Measurements from ENCODE around the gene COPG2. TPM values are rescaled to one million over a fixed set of nuclear protein-coding genes. Genes with fewer than 3 reads are reported as not detected.

COPG2 gene
- total and polyA plus RNA-seq, 2 donors (not counting 1 experiment from before 2014, with no cell fraction given): 6.1 to 13.4 TPM

GRCh38 chr7:130489140-130489983, 179.2 kb downstream of the COPG2 start:
- H2AFZ ChIP-seq (ENCODE audit: insufficient read depth, low read depth, low read length, poor library complexity, severe bottlenecking): no peak overlapping the region
- H3K4me2 ChIP-seq (replicated peaks; ENCODE audit: low read depth, low read length, poor library complexity, severe bottlenecking): no peak overlapping the region
- Mint-ChIP-seq H3K27me3 (peaks cover 46% of the 10 kb centered on the region), H3K9me3 (ENCODE audit: insufficient read depth) (no peaks in the 10 kb centered on the region), H3K4me3 (no peak overlapping the region), H3K4me1 (peaks cover 39% of the 10 kb centered on the region), H3K27ac (no peak overlapping the region)
- H3K36me3 ChIP-seq (replicated peaks in 1 of 2; ENCODE audit: control extremely low read depth in 1 of 2, control insufficient read depth in 1 of 2, extremely low read depth in 1 of 2, insufficient read depth in 2 of 2, low read length in 1 of 2): no peaks in the 10 kb centered on the region
- 95% methylated on average over 6 of the region's 10 CpGs for WGBS (ENCODE audit: insufficient coverage)
- H3K79me2 ChIP-seq (ENCODE audit: control insufficient read depth, insufficient read depth, low read length): no peaks in the 10 kb centered on the region
- TF ChIP-seq CTCF (IDR thresholded peaks at IDR 0.05) (no peak), EZH2 (IDR thresholded peaks at IDR 0.05; ENCODE audit: borderline replicate concordance, insufficient read depth, low read depth, low read length, poor library complexity, severe bottlenecking) (no peak)
- ATAC-seq (ENCODE audit: low read depth): no peak
- intact Hi-C loops (cut with micrococcal nuclease): loop anchor here (5.0 kb wide), 2 partner anchors 178 to 248 kb away; partner anchors contain the start of gene COPG2
- peaks cover 38 to 40% of the 10 kb centered on the region in 2 donors for H3K4me1 ChIP-seq (ENCODE audit: control insufficient read depth in 2 of 2, insufficient read depth in 2 of 2, low read length in 2 of 2)
- H3K9me3 ChIP-seq (ENCODE audit: control extremely low read depth in 1 of 3, control insufficient read depth in 2 of 3, insufficient read depth in 1 of 3, low read length in 2 of 3): peaks cover 0 to 18% (median 0%) of the 10 kb centered on the region in 3 donors
- no peak overlapping the region for H3K27ac ChIP-seq (ENCODE audit: low read length in 2 of 2)
- no peak overlapping the region for H3K4me3 ChIP-seq (ENCODE audit: control extremely low read depth in 1 of 5, extremely low read depth in 1 of 5, insufficient read depth in 1 of 5, low read depth in 2 of 5, low read length in 4 of 5)
- CTCF ChIA-PET: interaction anchor here (1.6 kb wide), 1 partner anchor 269 kb away, joined by 8 read pairs; no protein-coding TSS in a partner anchor
- no peak for DNase-seq
- no peak overlapping the region for H3K9ac ChIP-seq (ENCODE audit: low read length)
- POLR2A ChIA-PET: no interaction called here
- H3K27me3 ChIP-seq (replicated peaks in 1 of 4; ENCODE audit: control extremely low read depth in 1 of 4, control insufficient read depth in 3 of 4, insufficient read depth in 4 of 4, low read length in 3 of 4): peaks cover 0 to 37% (median 18%) of the 10 kb centered on the region in 4 experiments
- H4K20me1 ChIP-seq (ENCODE audit: control insufficient read depth, insufficient read depth, low read length, poor library complexity, severe bottlenecking): no peaks in the 10 kb centered on the region

All from B cell (primary cell).